NCI-H128 (cell line): Measurements from ENCODE around the gene CSK.

Experiments
- DNase-seq: peaks from one replicate; lab custom pipeline; 2025; ENCODE audit not compliant: unreplicated experiment; lab: John Stamatoyannopoulos, UW

CSK gene

DNA sequence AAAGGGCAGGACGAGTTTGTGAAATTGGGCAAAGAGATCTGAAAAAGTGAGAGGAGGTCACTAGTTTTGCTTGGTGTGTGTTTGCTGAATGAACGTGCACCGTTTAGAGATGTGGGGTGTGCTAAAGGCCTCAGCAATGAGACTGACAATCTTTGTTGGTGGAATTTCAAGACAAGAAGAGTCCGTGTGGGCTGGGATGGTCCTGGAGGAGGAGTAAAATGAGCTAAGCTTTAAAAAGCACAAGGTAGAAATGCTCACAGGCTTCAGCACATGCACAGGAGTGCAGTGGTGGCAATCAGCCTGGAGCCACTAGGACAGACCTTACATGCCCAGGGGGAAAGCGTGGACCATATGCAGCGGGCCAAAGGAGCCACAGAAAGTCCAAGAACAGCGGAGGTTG, 43.1 kb downstream of the CSK start:
- DNase-seq = no peak

DNA sequence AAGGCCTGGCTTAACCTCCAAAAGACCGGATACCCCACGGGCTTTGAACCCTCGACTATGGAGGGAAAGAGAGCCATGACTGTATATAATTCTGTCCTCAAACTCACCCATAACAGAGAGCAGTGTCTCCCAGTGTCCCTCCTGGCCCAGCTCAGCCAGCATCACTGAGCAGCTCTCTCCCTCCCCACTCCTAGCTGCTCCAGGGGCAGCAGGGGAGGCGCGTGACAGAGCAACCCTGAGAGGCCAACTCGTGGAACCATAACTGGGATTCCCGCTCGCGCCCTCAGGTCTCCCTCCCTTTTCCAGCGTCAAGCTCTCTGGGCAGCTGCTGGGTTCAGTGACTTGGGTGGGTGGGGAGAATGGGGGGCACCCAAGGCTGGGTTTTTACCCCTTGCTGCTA, 44.0 kb downstream of the CSK start:
- no peak for DNase-seq

DNA sequence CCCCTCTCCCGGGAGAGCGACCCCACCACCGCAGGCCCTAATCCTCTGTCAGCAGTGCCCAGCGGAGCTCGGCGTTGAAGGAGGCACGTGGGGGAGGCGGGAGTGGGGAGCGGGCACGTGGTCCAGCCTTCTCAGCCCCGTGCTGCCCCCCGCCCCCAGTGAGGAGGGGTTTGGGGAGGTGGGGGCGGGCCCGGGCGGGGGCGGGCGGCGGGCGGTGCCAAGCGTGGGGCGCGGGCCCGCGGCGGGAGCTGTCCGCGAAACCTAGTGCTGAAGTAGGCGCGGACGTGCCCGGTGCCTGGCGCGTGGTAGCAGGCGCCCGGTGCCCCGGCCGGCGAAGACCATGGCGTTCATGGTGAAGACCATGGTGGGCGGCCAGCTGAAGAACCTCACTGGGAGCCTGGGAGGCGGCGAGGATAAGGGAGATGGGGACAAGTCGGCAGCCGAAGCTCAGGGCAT, 44.5 kb downstream of the CSK start, which contains the start of gene CPLX3:
Gene CPLX3, plus strand, starts transcription at position 264 of the 456 bp plus-strand sequence. Its CDS starts 77 bp downstream, at position 341.
- no peak for DNase-seq

DNA sequence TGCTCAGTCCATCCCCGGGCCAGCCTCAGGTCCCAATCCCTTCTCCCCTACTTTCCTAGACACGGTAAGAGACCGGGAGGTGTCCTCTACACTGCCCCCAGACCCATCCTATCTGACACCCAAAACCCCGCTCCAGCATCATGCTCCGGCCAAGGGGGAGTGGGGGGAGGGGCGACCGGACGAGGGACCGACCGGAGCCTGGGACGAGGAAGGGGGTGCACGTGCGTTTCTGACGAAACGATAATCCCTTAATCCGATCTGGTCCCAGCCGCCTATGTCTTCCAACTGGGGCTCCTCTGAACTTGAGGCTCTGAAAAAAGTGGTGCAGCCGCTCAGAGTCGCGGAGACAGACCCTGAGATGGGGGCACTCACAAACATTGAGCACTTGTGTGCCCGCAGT, 45.0 kb downstream of the CSK start:
- no peak for DNase-seq

DNA sequence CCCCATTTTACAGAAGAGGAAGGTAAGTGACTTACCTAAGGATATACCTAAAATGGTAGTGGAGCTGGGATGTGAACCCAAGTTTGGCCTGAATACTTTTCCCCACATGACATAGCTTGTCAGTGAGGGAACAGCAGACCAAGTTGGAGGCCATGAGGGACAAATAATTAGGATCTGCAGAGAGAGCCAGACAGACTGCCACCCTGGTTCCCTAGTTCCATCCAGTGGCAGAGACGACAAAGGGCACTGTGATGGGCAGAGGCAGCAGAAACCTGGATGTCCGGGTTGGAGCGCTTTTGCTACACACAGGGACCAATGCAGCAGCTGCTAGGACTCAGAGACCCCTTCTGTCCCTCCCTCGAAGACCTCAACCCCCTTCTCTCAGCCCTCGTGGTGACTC, 45.7 kb downstream of the CSK start:
- no peak for DNase-seq

DNA sequence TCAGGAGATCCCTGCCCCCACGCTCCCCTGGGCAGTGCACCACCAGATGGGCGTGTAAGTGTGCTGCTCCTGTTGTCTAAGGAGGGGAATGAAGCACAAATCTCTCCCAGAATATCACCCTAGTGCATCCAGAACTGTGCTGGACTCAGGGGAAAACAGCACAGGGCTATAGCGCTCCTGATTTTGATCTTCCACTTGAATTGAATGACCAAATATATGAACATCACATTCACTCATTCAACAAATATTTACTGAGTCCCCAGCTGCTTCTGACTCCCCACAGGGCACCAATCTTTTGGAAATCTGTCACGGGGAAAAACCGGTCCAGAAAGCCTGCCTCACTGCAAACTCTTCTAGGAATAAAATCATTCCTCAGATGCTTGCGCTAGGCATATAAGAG, 47.0 kb downstream of the CSK start:
- no peak for DNase-seq

DNA sequence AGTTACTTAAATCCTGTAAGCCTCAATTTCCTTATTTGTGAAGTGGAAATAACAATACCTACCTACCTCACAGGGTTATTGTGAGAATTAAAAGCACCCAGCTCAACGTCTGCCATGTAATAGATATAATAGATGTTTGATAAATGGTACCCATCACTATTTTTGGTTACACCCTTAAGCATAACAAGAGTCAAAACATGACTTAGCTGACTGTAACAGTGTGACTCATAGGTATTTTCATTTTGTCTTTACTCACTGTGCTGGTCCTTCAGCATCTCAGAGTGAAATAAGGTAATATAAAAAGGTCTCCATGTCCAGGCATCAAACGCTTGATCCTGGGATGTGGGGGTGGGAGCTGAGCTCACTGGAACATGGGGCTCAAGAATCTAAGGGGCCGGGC, 47.6 kb downstream of the CSK start:
- no peak for DNase-seq

DNA sequence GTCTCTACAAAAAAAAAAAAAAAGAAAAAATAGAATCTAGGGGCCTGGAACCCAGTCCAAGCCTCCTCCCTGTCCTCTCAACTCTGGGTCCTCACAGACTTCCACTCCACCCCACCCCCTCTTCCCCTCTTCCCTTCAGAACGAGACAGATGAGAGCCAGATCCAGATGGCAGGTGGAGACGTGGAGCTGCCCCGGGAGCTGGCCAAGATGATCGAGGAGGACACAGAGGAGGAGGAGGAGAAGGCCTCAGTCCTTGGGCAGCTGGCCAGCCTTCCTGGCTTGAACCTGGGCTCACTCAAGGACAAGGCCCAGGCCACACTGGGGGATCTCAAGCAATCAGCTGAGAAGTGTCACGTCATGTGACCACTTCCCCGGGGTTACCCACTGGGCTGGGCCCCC, 48.1 kb downstream of the CSK start:
- DNase-seq = no peak

DNA sequence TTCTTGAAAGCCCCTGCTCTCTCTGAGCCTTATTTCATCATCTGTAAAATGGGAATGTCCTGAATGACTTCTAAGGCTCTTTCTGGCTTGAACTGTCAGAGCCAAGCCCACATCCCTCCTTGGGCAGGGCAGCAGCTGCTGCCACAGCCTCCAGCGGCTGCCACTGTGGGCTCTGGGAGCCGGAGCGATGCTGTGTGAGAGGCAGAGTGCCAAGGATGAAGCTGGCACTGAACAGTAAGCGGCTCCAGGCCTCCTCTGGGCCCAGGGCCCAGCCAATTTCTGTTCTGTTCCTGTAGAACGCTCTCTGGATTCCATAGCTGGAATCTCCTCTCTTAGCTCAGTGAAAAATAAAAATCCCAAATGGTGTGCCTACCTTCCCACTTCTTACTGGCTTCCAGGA, 49.0 kb downstream of the CSK start:
- DNase-seq = no peak

DNA sequence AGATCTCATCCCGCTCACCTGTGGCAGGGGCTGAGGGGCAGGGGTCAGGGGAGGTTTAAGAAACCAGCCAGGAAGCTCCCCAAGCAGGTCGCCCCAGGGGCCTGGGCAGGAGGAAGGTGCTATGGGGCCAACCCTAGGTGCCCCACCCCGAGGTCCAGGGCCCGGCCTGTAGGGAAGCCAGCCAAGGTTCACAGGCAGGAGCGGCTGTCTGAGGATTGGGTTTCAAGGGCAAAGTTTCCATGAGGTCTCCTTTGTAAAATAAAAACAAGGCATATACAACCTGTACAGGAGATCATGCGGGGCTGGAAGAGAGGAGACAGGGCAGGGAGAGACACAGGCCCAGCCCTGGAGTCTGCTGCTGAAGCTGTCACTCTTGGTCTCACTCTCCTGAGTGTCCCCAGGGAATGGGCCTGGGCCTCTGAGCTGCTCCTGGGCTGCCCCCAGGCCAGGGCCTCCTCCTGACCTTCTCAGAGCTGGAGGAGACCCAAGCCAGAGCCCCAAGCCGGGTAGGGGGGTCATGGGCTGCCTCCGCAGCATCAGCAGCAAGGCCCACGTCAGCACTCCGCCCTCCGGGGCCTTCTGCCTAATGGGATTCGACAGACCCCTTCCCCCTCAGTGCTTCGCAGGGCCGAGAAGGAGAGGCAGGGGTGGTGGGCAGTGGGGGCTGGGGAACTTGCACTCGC, 50.1 kb downstream of the CSK start:
- no peak for DNase-seq

DNA sequence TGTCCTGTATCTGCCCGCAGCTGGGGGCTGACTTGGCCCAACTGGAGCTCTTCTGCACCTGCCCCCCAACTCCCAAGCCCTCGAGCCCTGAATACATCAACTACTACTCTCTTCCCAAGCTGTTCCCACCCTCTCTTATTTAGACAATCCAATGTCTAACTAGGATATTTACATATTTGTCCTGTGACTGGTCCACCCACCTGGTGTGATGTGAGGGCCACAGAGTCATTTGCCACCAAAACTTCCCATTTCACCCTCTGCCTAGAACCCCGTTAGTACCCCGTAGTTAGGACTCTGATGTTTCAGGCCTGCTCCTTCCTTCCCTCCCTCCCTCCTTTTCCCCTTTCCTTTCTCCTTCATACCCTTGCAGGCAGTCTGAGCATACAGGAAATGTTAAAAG, 50.9 kb downstream of the CSK start:
- no peak for DNase-seq

DNA sequence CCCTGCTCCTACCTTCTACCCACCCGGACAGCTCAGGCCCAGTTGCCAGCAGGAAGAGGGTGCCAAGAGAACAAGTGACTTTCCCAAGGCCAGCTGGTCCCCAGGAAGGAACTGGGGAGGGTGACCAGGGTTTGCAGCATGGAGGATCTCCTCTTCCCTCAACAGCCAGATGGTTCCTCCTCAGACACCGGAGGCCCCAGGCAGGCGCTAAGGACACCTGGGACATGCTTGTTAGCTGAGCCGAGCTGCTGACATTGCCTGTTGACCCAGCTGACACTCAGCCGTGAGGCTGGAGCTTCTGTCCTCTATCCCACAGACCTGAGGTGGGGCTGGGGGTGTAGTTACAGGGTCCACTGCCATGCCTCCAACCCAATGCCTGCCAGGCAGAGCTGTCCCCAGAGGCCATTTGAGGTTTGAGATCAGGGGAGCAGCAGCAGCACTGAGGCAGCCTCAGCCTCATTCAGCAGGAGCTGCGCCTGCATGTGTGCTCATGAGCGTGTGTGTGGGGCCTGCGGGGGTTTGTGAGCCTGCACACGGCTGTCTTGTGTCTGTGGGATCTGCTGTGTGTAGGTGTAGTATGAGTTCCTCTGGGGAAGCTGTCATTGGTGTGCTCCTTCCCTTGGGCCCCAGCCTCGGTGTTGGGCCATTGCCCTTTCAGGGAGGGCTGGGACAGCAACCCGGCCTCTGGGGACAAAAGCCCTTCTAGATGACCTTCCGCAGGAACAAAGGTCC, 51.7 kb downstream of the CSK start:
- no peak for DNase-seq

DNA sequence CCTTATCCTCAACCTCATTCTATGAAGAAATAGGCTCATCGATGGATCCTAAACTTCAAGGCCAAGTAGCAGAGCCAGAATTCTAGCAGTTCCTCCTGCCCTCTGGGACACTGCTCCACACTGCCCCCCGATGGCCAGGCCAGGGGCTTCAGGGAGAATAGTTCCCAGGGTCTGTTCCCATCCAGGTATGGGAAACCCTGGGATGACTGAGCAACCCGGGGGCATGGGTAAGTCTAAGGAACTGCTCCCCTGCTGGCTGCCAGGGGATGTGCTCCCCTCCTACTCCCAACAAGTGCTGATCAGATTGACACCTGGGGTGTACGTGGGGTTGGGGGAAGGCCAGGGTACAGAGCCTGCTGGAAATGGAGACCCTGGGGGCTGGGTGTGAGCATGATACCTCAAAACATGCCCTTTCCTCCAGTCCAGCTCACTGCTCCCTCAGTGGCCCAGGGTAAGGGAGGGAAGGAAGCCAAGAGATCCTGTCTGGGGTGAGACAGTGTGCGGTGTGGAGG, 53.5 kb downstream of the CSK start:
- DNase-seq = no peak

DNA sequence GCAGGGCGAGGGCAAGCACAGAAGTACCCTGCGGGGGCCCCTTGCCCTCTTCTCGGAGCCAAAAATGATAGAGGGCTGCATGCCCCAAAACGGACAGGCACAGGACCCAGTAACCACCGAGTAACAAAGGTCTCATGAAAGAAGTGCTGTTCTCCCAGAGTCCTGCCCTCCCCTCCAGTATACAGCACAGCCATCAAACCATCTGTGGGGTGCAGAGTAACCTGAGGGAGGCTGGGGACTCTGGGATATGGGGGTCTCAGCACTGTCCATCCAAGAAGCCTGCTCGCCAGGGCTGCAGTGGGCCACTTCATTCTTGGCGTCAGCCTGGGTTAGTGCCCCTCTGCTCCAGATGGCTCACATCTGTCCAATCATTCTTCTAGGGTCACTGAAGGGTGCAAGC, 55.0 kb downstream of the CSK start:
- DNase-seq = no peak

DNA sequence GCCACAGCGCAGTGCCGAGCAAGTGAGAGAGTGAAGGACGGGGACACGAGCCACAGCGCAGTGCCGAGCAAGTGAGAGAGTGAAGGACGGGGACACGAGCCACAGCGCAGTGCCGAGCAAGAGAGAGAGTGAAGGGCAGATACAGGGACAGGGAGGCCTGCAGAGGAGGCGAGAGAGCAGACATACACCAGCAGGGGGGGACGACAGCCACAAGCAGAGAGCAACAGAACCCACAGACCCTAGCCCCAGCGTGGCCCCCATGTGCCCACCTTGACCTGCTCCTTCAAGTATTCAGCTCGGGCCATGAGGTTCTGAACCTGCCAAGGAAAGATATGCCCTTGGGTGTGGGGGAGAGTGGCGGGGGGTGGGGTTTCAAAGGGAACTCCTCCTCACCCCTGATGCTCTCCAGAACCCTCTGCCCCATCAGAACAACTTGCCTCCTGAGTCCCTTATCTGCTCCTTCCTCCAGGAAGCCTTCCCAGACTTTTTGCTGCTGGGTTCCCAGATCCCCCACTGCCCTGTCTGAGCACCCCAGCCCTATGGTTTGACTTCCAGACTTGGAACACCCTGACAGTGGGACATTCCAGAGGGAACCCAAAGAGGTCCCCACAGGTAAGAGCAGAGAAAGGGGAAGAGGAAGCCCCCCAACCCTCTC, 55.7 kb downstream of the CSK start:
- no peak for DNase-seq

DNA sequence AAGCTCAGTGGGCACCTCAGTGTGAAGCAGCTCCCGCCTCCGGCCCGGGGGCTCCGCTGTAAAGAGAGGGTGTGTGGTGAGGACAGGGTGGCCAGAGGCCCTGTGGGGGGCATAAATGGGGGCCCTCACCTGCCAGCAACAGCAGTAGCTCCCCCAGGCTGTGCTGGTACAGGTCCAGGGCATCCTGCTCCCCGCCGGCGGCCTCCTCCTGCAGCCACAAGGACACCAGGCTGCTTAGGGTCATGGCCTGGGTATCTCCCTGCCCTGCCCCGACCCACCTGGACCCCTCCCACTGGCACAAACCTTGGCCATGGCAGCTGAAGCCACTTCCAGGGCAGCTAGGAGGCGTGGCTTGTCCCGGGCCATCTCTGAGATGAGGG, 56.2 kb downstream of the CSK start:
- DNase-seq = no peak

DNA sequence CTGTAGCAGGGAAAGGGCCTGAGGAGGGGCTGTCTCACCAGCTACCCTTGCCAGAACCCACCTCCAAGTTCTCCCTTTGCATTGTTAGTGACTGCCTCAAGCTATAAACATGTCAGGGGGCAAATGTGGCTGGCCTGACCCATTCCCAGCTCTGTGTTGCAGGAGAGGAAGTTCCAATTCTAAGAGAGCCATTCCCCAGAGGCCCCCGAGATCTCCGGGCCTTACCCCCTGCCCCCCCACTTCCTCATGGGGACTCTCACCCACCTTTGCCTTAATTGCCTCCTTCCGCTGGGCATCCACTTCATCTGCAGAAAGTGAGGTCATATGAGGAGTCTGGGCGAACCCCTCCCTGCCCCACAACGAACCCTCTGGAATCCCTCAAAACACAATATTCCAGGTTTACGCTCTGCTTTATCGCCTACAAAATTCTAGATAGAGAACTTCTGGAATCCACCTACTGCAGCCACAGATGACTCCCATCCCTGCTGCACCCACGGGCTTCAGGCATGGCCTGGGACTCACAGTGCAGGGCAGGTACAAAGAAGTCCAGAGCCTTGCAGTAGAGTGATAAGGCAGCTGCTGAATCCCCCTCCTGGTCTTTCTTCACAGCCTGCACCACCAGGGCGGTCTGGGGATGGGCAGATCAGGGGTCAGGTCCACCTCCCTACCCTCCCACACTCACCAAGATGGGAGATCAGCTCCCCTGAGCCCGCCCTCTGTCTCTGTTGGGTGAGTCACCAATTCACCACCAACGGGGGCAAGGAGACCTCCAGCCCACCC, 57.1 kb downstream of the CSK start:
- DNase-seq = no peak

DNA sequence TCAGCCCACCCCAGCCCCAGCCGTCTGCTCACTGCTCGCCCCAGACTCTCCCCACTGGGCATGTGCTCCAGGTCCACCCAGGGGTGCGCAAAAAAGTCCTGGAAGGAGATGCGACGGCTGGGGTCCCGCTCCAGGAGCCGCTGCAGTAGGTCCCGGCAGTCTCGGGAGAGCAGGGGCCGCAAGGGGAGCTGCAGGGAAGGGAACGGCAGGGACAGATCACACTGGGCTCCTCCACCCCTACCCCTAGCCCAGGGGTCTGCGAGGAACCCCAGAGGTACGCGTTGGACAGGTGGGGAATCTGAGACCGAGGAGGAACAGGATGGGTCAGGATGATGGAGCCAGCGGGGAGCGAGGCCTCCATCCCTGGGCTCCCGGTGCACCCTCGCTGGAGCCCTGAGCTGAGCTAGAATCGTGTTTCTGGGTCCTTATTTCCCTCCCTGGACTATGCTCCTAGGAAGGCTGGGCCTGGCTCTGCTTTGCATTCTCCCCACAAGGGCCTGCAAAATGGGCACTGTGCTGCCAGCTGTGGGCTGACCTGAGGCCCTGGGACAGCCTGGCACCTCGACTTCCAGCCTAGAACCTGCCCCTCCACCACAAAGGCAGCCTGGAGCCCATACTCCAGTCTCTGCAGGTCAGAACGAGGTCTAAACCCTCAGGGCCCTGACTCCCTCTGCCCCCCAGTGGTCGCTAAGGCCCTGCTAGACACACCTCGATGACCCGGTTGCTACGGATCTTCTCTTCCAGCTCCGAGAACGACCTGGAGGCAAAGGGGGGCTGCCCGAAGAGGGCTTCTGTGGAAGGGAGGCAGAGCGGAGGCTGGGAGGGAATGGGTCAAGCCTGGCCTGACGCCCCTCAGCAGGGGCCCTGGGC, 57.9 kb downstream of the CSK start:
- DNase-seq = no peak

DNA sequence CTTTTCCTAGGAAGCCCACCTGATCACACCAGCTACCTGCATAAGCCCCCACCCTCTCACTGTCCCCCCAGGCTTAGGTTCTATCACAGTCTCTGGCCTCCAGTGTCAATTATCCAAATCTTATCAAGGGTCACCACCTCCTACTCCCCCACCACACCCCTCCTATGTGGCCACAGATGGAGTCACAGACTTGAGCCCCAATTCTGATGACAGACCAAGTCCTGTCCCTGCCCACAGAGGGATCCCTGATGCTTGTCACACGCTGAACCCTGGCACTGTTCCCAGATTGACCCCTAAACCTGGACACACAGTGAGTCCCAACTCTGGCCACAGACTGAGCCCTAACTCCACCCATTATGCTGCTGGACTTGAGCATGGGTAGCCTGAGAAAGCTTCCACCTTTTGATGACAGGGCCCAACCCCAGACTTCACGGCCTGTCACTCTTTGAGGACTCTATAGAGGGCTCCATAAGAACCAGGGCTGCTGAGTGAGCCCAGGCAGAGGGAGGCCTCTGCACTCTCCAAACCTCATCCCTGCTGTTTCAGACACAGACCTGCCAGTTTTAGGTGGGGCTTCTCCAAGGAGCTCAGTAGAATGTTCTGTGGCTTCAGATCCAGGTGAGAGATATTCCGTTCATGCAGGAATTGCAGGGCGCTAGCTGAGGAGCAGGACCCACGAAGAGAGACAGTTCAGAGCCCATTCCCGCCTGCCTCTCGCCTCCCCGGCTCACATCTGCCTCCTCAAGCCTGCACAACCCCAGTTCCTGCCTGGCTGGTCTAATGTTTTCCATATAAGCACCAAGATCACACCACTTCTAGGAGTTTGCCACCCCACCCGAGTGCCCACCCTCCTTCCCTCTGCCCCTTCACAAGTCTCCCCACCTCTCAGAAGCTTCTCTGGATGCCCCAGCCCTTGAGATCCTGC, 59.2 kb downstream of the CSK start:
- no peak for DNase-seq
